ENCODE measurements around the gene SPINK8.

Gene SPINK8

GRCh38 chr3:48299746-48300712 lies 33.4 kb downstream of the SPINK8 start:
- TF ChIP-seq BACH2 (CRISPR knock-in tag; IDR thresholded peaks at IDR 0.05; ENCODE audit: borderline replicate concordance) (no peak), RARB (CRISPR knock-in tag; IDR thresholded peaks at IDR 0.05) (no peak), PATZ1 (CRISPR knock-in tag; IDR thresholded peaks at IDR 0.05; ENCODE audit: borderline replicate concordance) (no peak), TSHZ2 (CRISPR knock-in tag; IDR thresholded peaks at IDR 0.05) (no peak), POU6F1 (CRISPR knock-in tag; IDR thresholded peaks at IDR 0.05; ENCODE audit: borderline replicate concordance, low read depth) (no peak), CSDC2 (CRISPR knock-in tag; IDR thresholded peaks at IDR 0.05) (no peak), CSRNP3 (CRISPR knock-in tag; IDR thresholded peaks at IDR 0.05) (no peak), GLIS3 (CRISPR knock-in tag; IDR thresholded peaks at IDR 0.05) (no peak), CREB5 (CRISPR knock-in tag; IDR thresholded peaks at IDR 0.05; ENCODE audit: low read depth) (no peak), PPARA (CRISPR knock-in tag; IDR thresholded peaks at IDR 0.05; ENCODE audit: borderline replicate concordance) (no peak), ZNF565 (CRISPR knock-in tag; conservative IDR thresholded peaks at IDR 0.05; ENCODE audit: low read depth) (no peak), ZFP3 (CRISPR knock-in tag; IDR thresholded peaks at IDR 0.05) (no peak), ARNTL (CRISPR knock-in tag; IDR thresholded peaks at IDR 0.05; ENCODE audit: borderline replicate concordance, low read depth) (no peak)
- no peak for ATAC-seq

GRCh38 chr3:48297111-48297810 lies 36.2 kb downstream of the SPINK8 start:
- ATAC-seq, result no peak

More at GRCh38 chr3:48297111-48297810, 36.2 kb downstream of the SPINK8 start:
- no peak for TF ChIP-seq CSDC2 (CRISPR knock-in tag; IDR thresholded peaks at IDR 0.05)
- no peak for TF ChIP-seq GLIS3 (CRISPR knock-in tag; IDR thresholded peaks at IDR 0.05)
- no peak for TF ChIP-seq ISL1 (CRISPR knock-in tag; IDR thresholded peaks at IDR 0.05)
- TF ChIP-seq RARB (CRISPR knock-in tag; IDR thresholded peaks at IDR 0.05), result no peak
- TF ChIP-seq TOX (CRISPR knock-in tag; IDR thresholded peaks at IDR 0.05; ENCODE audit: borderline replicate concordance), result no peak
- no peak for TF ChIP-seq ZNF70 (CRISPR knock-in tag; IDR thresholded peaks at IDR 0.05)
- no peak for TF ChIP-seq OSR1 (CRISPR knock-in tag; IDR thresholded peaks at IDR 0.05)
- TF ChIP-seq ESRRG (CRISPR knock-in tag; IDR thresholded peaks at IDR 0.05), result no peak
- TF ChIP-seq ZFP3 (CRISPR knock-in tag; IDR thresholded peaks at IDR 0.05), result no peak
- no peak for TF ChIP-seq PPARA (CRISPR knock-in tag; IDR thresholded peaks at IDR 0.05; ENCODE audit: borderline replicate concordance)
- no peak for TF ChIP-seq ZFP30 (CRISPR knock-in tag; IDR thresholded peaks at IDR 0.05)
- TF ChIP-seq CREB5 (CRISPR knock-in tag; IDR thresholded peaks at IDR 0.05; ENCODE audit: low read depth), result no peak
- TF ChIP-seq PATZ1 (CRISPR knock-in tag; IDR thresholded peaks at IDR 0.05; ENCODE audit: borderline replicate concordance), result no peak
- TF ChIP-seq TCF4 (CRISPR knock-in tag; IDR thresholded peaks at IDR 0.05; ENCODE audit: borderline replicate concordance), result no peak
- no peak for TF ChIP-seq ARNTL (CRISPR knock-in tag; IDR thresholded peaks at IDR 0.05; ENCODE audit: borderline replicate concordance, low read depth)
- TF ChIP-seq POU6F1 (CRISPR knock-in tag; IDR thresholded peaks at IDR 0.05; ENCODE audit: borderline replicate concordance, low read depth), result no peak
- no peak for TF ChIP-seq ZNF8 (CRISPR knock-in tag; IDR thresholded peaks at IDR 0.05)
